Body of pancreas (tissue), 4 donors: ENCODE results near the gene CNGA4. TPM values are rescaled to one million over a fixed set of nuclear protein-coding genes. Genes with fewer than 3 reads are reported as not detected.

ENCODE experiments used
- ATAC-seq: fragments of 150-250 bp; one replicate; pipeline ENCODE4 v1.9.1; 2016
- DNase-seq, 4 donors: peaks; one replicate each; pipeline ENCODE4 v3.0.0-alpha.2; 2019
- H3K27ac ChIP-seq, 4 donors: fragments of 200-600 bp; sonication (generic); 1 replicate in 3 of 4; 2 replicates in 1 of 4; pipeline versions ENCODE4 v1.5.1 to v1.6.1; 2016 to 2019; ENCODE audit warnings: mild to moderate bottlenecking in 1 of 4, mixed read lengths in 1 of 4, moderate library complexity in 1 of 4
- H3K27me3 ChIP-seq, 2 donors: fragments of 200-600 bp; sonication (generic); one replicate each; pipeline ENCODE4 v1.6.0; 2016; ENCODE audit warnings: mild to moderate bottlenecking in 1 of 2
- H3K36me3 ChIP-seq, 2 donors: fragments of 200-600 bp; sonication (generic); replicated peaks in 1 of 2; 2 replicates each; pipeline ENCODE4 v1.5.1; 2016; ENCODE audit warnings: low read depth in 2 of 2; ENCODE audit not compliant: insufficient read depth in 1 of 2
- H3K4me1 ChIP-seq: fragments of 200-600 bp; sonication (generic); one replicate; pipeline ENCODE4 v1.6.0; 2016
- H3K4me3 ChIP-seq, 2 donors: fragments of 200-600 bp; sonication (generic); 1 replicate in 1 of 2; 2 replicates in 1 of 2; pipeline ENCODE4 v1.5.1; 2016 to 2019
- H3K9me3 ChIP-seq, 3 donors: fragments of 200-600 bp; sonication (generic); 1 replicate in 2 of 3; 2 replicates in 1 of 3; pipeline ENCODE4 v1.5.1; 2016
- CTCF ChIP-seq, 7 experiments: fragments of 450-650 bp in 4 of 7; fragments of 200-600 bp in 3 of 7; sonication (generic) in 3 of 7; IDR thresholded peaks; one replicate each; pipeline ENCODE4 v1.5.1; 2016 to 2019; ENCODE audit warnings: antibody characterized with exemption in 7 of 7
- POLR2A ChIP-seq, 3 donors: fragments of 450-650 bp; IDR thresholded peaks; one replicate each; pipeline ENCODE4 v1.6.1; 2016; ENCODE audit warnings: antibody characterized with exemption in 3 of 3, mild to moderate bottlenecking in 2 of 3
- WGBS, 2 donors: methylation state at CpG; one replicate each; pipeline ENCODE4 v1.1.5; 2017; 5-methylcytosine and 5-hydroxymethylcytosine counted together
- intact Hi-C: fragments of 100-400 bp; cut with DNase I; formaldehyde crosslinking; loops from one replicate; pipeline ENCODE4 v1.15.1; 2023
- total RNA-seq, 2 donors: library from RNA; depleted of rRNA; stranded (reverse); fragments of >200 nt; gene quantifications; one replicate each; pipeline ENCODE4 v1.1.0, GENCODE V29; 2016

Gene CNGA4
- not detected for total RNA-seq

- Histone ChIP-seq H3K36me3 (no peaks in the 10 kb centered on the region), H3K9me3 (no peaks in the 10 kb centered on the region), H3K4me1 (peaks cover 7% of the 10 kb centered on the region), H3K27me3 (no peaks in the 10 kb centered on the region), H3K4me3 (no peak within 1 kb of the TSS), H3K27ac (no peak within 1 kb of the TSS)
- DNase-seq, result no peak
- 75 to 100% methylated on average over 1 of the region's 1 CpG for WGBS, 2 donors
- intact Hi-C loops, result no loop called here
- TF ChIP-seq POLR2A (IDR thresholded peaks at IDR 0.05) (no peak), CTCF (IDR thresholded peaks at IDR 0.05) (no peak)
- ATAC-seq, result no peak
Observed at GRCh38 chr11:6238902-6239301, at the start of gene CNGA4. TSS of gene CNGA4 (plus strand) at chr11:6239089. CDS start at chr11:6239207, 118 bp downstream.

- no peaks in the 10 kb centered on the region for H3K36me3 ChIP-seq
- no peaks in the 10 kb centered on the region for H3K4me1 ChIP-seq
- H3K27me3 ChIP-seq, result no peaks in the 10 kb centered on the region
- no peaks in the 10 kb centered on the region for H3K9me3 ChIP-seq
- ATAC-seq (no peak), DNase-seq (no peak)
- TF ChIP-seq CTCF (IDR thresholded peaks at IDR 0.05) (no peak), POLR2A (IDR thresholded peaks at IDR 0.05) (no peak)
- H3K27ac ChIP-seq, result no peak overlapping the region
- H3K4me3 ChIP-seq, result no peak overlapping the region
- intact Hi-C loops, result no loop called here
Observed at GRCh38 chr11:6191742-6192141, 47.1 kb upstream of the CNGA4 start.

GRCh38 chr11:6194065-6194581 is 44.8 kb upstream of the CNGA4 start:
- Histone ChIP-seq H3K9me3 (no peaks in the 10 kb centered on the region), H3K4me1 (no peaks in the 10 kb centered on the region), H3K36me3 (no peaks in the 10 kb centered on the region), H3K4me3 (no peak overlapping the region), H3K27ac (no peak overlapping the region), H3K27me3 (no peaks in the 10 kb centered on the region)
- DNase-seq (no peak), ATAC-seq (no peak)
- intact Hi-C loops, result no loop called here
- TF ChIP-seq POLR2A (IDR thresholded peaks at IDR 0.05) (no peak), CTCF (IDR thresholded peaks at IDR 0.05) (no peak)
- 86 to 87% methylated on average over 1 of the region's 1 CpG for WGBS, 2 donors

GRCh38 chr11:6196396-6196795 is 42.5 kb upstream of the CNGA4 start:
- H3K4me1 ChIP-seq, result no peaks in the 10 kb centered on the region
- no peak overlapping the region for H3K27ac ChIP-seq
- no peaks in the 10 kb centered on the region for H3K9me3 ChIP-seq
- intact Hi-C loops, result no loop called here
- no peak overlapping the region for H3K4me3 ChIP-seq
- no peak for DNase-seq
- no peaks in the 10 kb centered on the region for H3K36me3 ChIP-seq
- ATAC-seq, result no peak
- WGBS, 2 donors, result 51 to 53% methylated on average over 4 of the region's 4 CpGs
- H3K27me3 ChIP-seq, result no peaks in the 10 kb centered on the region
- TF ChIP-seq CTCF (IDR thresholded peaks at IDR 0.05), result no peak
- no peak for TF ChIP-seq POLR2A (IDR thresholded peaks at IDR 0.05)

GRCh38 chr11:6197466-6198200 is 41.3 kb upstream of the CNGA4 start:
- TF ChIP-seq POLR2A (IDR thresholded peaks at IDR 0.05) (no peak), CTCF (IDR thresholded peaks at IDR 0.05) (no peak)
- H3K27me3 ChIP-seq, result no peaks in the 10 kb centered on the region
- no peaks in the 10 kb centered on the region for H3K36me3 ChIP-seq
- DNase-seq, result no peak
- H3K4me3 ChIP-seq, result no peak overlapping the region
- intact Hi-C loops, result no loop called here
- 67 to 75% methylated on average over 4 of the region's 4 CpGs for WGBS, 2 donors
- no peak overlapping the region for H3K27ac ChIP-seq
- ATAC-seq, result no peak
- no peaks in the 10 kb centered on the region for H3K4me1 ChIP-seq
- no peaks in the 10 kb centered on the region for H3K9me3 ChIP-seq
